ENCODE results near the gene CSNK2A1. TPM values are rescaled to one million over a fixed set of nuclear protein-coding genes. Genes with fewer than 3 reads are reported as not detected.
A peak's percentile ranks its signal among the peaks of the same experiment; 100 is the strongest.

CSNK2A1 gene
- total RNA-seq, 2 experiments from 2014 or later: 180 to 202 TPM

GRCh38 chr20:549722-550496, 6.3 kb upstream of the CSNK2A1 start:
- Mint-ChIP-seq H3K9me3 (no peaks in the 10 kb centered on the region), H3K27ac (no peak overlapping the region), H3K4me3 (no peak overlapping the region), H3K36me3 (no peaks in the 10 kb centered on the region), H3K4me1 (no peaks in the 10 kb centered on the region), H3K27me3 (peaks cover 34% of the 10 kb centered on the region)
- no peak for DNase-seq

- Mint-ChIP-seq H3K4me1 (peaks cover 8% of the 10 kb centered on the region), H3K27me3 (peaks cover 30% of the 10 kb centered on the region), H3K9me3 (peaks cover 5% of the 10 kb centered on the region), H3K36me3 (peaks cover 5% of the 10 kb centered on the region), H3K27ac (no peak overlapping the region), H3K4me3 (no peak overlapping the region)
- no peak for DNase-seq
Measured at GRCh38 chr20:548906-549305, 5.3 kb upstream of the CSNK2A1 start.

DNA sequence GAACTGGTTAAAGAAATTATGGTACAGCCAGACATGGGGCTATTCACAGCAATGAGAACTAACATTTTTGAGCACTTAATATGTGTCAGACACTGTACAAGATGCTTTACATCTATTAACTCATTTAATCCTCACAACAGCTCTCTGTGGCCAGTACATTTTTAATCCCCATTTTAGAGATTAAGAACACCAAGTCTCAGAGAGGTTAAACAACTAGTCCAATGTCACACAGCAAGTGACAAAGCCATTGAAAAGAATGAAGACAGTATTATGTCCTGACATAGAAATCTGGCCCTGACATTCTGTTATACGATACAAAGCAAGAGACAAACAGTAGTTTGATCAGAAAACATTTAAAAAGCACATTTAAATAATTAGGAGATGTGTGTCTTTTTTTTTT, 3.8 kb upstream of the CSNK2A1 start:
- Mint-ChIP-seq H3K4me1 (peaks cover 16% of the 10 kb centered on the region), H3K27me3 (peaks cover 23% of the 10 kb centered on the region), H3K36me3 (peaks cover 12% of the 10 kb centered on the region), H3K9me3 (peaks cover 5% of the 10 kb centered on the region), H3K27ac (no peak overlapping the region), H3K4me3 (no peak overlapping the region)
- no peak for DNase-seq

GRCh38 chr20:546353-546752, 2.8 kb upstream of the CSNK2A1 start:
- no peak overlapping the region for H3K4me3 Mint-ChIP-seq
- no peak for DNase-seq
- H3K27me3 Mint-ChIP-seq: peaks cover 14% of the 10 kb centered on the region
- H3K9me3 Mint-ChIP-seq: peaks cover 7% of the 10 kb centered on the region
- H3K36me3 Mint-ChIP-seq: peaks cover 19% of the 10 kb centered on the region
- no peak overlapping the region for H3K27ac Mint-ChIP-seq
- H3K4me1 Mint-ChIP-seq: peaks cover 25% of the 10 kb centered on the region

- peaks cover 42% of the 10 kb centered on the region for H3K4me1 Mint-ChIP-seq
- no peak for DNase-seq
- H3K27ac Mint-ChIP-seq: peak overlapping the region; percentile 97
- H3K9me3 Mint-ChIP-seq: peaks cover 7% of the 10 kb centered on the region
- peaks cover 3% of the 10 kb centered on the region for H3K27me3 Mint-ChIP-seq
- peak overlapping the region; percentile 91 for H3K4me3 Mint-ChIP-seq
- peaks cover 39% of the 10 kb centered on the region for H3K36me3 Mint-ChIP-seq
Measured at GRCh38 chr20:544153-544725, 649 bp upstream of the CSNK2A1 start.

GRCh38 chr20:542777-543368, 717 bp downstream of the CSNK2A1 start:
- Mint-ChIP-seq H3K9me3 (peaks cover 7% of the 10 kb centered on the region), H3K36me3 (peaks cover 49% of the 10 kb centered on the region), H3K4me3 (peak overlapping the region; percentile 91), H3K27ac (peak overlapping the region; percentile 97), H3K4me1 (peaks cover 52% of the 10 kb centered on the region), H3K27me3 (peaks cover 3% of the 10 kb centered on the region)
- DNase-seq: peak; percentile 40

- Mint-ChIP-seq H3K27me3 (no peaks in the 10 kb centered on the region), H3K27ac (no peak overlapping the region), H3K36me3 (peaks cover 62% of the 10 kb centered on the region), H3K4me1 (peaks cover 74% of the 10 kb centered on the region), H3K4me3 (no peak overlapping the region), H3K9me3 (peaks cover 9% of the 10 kb centered on the region)
- DNase-seq: no peak
Measured at GRCh38 chr20:540391-541201, 3.0 kb downstream of the CSNK2A1 start.

- Mint-ChIP-seq H3K4me1 (peaks cover 79% of the 10 kb centered on the region), H3K9me3 (peaks cover 9% of the 10 kb centered on the region), H3K27ac (no peak overlapping the region), H3K27me3 (no peaks in the 10 kb centered on the region), H3K4me3 (no peak overlapping the region), H3K36me3 (peaks cover 62% of the 10 kb centered on the region)
- no peak for DNase-seq
Measured at GRCh38 chr20:539848-540247, 3.7 kb downstream of the CSNK2A1 start.

DNA sequence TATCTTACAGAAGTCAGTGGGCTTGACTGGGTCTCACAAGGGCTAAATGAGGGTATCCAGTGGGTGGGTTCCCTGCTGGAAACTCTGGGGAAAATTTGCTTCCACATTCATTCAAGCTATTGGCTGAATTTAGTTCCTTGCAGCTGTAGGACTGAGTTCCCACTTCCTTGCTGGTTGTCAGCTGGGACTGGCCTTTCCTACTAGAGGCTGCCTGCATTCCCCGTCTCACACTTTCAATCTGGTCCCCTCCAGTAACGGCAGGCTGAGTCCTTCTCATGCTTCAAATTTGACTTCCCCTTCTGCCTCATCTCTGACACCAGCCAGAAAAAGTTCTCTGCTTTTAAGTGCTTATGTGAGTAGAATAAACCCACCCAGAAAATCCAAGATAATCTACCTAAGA, 4.4 kb downstream of the CSNK2A1 start:
- H3K4me3 Mint-ChIP-seq: no peak overlapping the region
- no peak for DNase-seq
- peaks cover 4% of the 10 kb centered on the region for H3K9me3 Mint-ChIP-seq
- no peak overlapping the region for H3K27ac Mint-ChIP-seq
- no peaks in the 10 kb centered on the region for H3K27me3 Mint-ChIP-seq
- H3K4me1 Mint-ChIP-seq: peaks cover 77% of the 10 kb centered on the region
- peaks cover 60% of the 10 kb centered on the region for H3K36me3 Mint-ChIP-seq

- H3K9me3 Mint-ChIP-seq: peaks cover 4% of the 10 kb centered on the region
- H3K4me3 Mint-ChIP-seq: peak overlapping the region; percentile 29
- H3K4me1 Mint-ChIP-seq: peaks cover 80% of the 10 kb centered on the region
- H3K27me3 Mint-ChIP-seq: no peaks in the 10 kb centered on the region
- no peak overlapping the region for H3K27ac Mint-ChIP-seq
- H3K36me3 Mint-ChIP-seq: peaks cover 65% of the 10 kb centered on the region
- DNase-seq: no peak
Measured at GRCh38 chr20:537983-538382, 5.6 kb downstream of the CSNK2A1 start.

DNA sequence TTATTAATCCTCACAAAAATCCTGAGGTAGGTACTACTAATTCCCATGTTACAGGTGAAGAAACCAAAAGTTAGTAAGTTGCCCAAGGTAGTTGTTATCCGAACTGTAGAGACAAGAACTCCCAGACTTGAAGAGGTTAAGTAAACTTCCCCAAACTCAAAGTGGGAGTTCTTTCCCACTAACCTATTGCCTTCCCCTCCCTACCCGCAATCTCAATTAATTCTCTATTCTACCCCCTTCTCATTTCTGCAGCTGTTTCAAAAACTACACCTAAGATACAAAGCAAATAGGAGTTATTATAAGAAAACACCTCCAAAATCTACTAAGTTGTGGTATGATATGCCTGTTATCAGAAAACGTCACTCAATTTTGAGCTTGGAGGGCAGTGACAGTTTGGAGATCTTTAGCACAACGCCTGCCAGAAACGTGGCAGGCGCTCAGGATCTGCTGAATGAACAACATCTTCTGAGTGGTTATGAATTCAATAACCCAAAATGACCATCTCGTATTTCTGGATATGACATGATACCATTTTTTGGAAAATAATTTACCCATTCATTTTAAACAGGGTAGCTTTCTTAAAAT, 7.1 kb downstream of the CSNK2A1 start:
- H3K36me3 Mint-ChIP-seq: peaks cover 58% of the 10 kb centered on the region
- peaks cover 76% of the 10 kb centered on the region for H3K4me1 Mint-ChIP-seq
- H3K9me3 Mint-ChIP-seq: peaks cover 2% of the 10 kb centered on the region
- no peak for DNase-seq
- no peak overlapping the region for H3K27ac Mint-ChIP-seq
- no peak overlapping the region for H3K4me3 Mint-ChIP-seq
- H3K27me3 Mint-ChIP-seq: no peaks in the 10 kb centered on the region

- peaks cover 2% of the 10 kb centered on the region for H3K9me3 Mint-ChIP-seq
- H3K27ac Mint-ChIP-seq: no peak overlapping the region
- no peaks in the 10 kb centered on the region for H3K27me3 Mint-ChIP-seq
- peaks cover 75% of the 10 kb centered on the region for H3K4me1 Mint-ChIP-seq
- H3K36me3 Mint-ChIP-seq: peaks cover 55% of the 10 kb centered on the region
- DNase-seq: no peak
- no peak overlapping the region for H3K4me3 Mint-ChIP-seq
Measured at GRCh38 chr20:535958-536357, 7.6 kb downstream of the CSNK2A1 start.

DNA sequence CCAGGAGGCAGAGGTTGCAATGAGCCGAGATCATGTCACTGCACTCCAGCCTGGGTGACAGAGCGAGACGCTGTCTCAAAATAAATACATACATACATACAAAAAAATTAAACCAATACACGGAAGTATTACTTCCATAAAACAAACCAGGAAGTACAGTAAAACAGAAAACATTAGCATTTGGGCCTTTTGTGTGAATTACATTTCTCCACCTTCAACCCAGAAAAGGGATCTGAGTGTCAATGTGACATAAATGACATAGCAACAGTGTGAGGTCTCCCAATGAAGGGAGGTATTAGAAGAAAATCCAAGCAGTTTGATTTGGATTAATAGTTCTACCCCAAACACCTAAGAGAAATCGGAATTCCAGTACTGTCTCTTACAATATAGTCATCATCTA, 10.1 kb downstream of the CSNK2A1 start:
- H3K4me1 Mint-ChIP-seq: peaks cover 68% of the 10 kb centered on the region
- no peak for DNase-seq
- H3K27me3 Mint-ChIP-seq: no peaks in the 10 kb centered on the region
- H3K36me3 Mint-ChIP-seq: peaks cover 54% of the 10 kb centered on the region
- H3K4me3 Mint-ChIP-seq: no peak overlapping the region
- no peak overlapping the region for H3K27ac Mint-ChIP-seq
- peaks cover 6% of the 10 kb centered on the region for H3K9me3 Mint-ChIP-seq

GRCh38 chr20:532530-532929, 11.1 kb downstream of the CSNK2A1 start:
- H3K4me1 Mint-ChIP-seq: peaks cover 61% of the 10 kb centered on the region
- peaks cover 56% of the 10 kb centered on the region for H3K36me3 Mint-ChIP-seq

DNA sequence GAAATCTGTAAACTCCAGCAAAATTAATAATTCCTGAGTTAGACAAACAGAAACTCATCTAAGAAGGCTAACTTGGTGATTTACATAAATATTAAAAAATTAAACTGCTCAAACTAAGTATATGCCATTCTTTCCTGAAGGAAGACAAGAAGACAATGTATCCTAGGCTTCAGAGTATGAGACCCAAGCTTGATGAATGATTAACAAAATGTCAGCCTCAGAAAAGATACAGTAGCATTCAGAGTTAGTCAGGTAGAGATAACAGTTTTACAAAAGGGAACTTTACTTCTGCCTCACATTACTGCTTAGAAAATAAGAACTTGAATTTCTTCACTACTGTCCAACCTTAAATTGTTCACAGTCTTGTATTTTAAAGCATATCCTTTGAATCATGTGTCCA, 12.0 kb downstream of the CSNK2A1 start:
- no peak for DNase-seq
- peaks cover 57% of the 10 kb centered on the region for H3K36me3 Mint-ChIP-seq
- no peaks in the 10 kb centered on the region for H3K27me3 Mint-ChIP-seq
- no peak overlapping the region for H3K27ac Mint-ChIP-seq
- peaks cover 22% of the 10 kb centered on the region for H3K9me3 Mint-ChIP-seq
- H3K4me3 Mint-ChIP-seq: no peak overlapping the region
- peaks cover 52% of the 10 kb centered on the region for H3K4me1 Mint-ChIP-seq

More at GRCh38 chr20:532530-532929, 11.1 kb downstream of the CSNK2A1 start:
- no peak overlapping the region for H3K4me3 Mint-ChIP-seq
- no peaks in the 10 kb centered on the region for H3K27me3 Mint-ChIP-seq
- H3K27ac Mint-ChIP-seq: no peak overlapping the region
- DNase-seq: no peak
- peaks cover 14% of the 10 kb centered on the region for H3K9me3 Mint-ChIP-seq
